T-helper 9 cell (primary cell): Measurements from ENCODE around the gene RNF19B.
A peak's percentile ranks its signal among the peaks of the same experiment; 100 is the strongest.
"Not testable (repeated sequence)": the region's sequence is repeated elsewhere in the genome, so short reads cannot be mapped to it uniquely, and the experiment has no call there.

Source experiments
- DNase-seq: peaks from one replicate; pipeline ENCODE4 v3.0.0-alpha.2; 2020

The RNF19B gene

GRCh38 chr1:32992489-32993323, 28.1 kb upstream of the RNF19B start:
- DNase-seq: peak; percentile 27

GRCh38 chr1:32991819-32992488, 27.3 kb upstream of the RNF19B start:
- no peak for DNase-seq

GRCh38 chr1:32991386-32991785, 26.8 kb upstream of the RNF19B start:
- DNase-seq: no peak

GRCh38 chr1:32990887-32991286, 26.3 kb upstream of the RNF19B start:
- DNase-seq: no peak

GRCh38 chr1:32989160-32990050, 24.8 kb upstream of the RNF19B start:
- peak; percentile 2 for DNase-seq

GRCh38 chr1:32988665-32989064, 24.1 kb upstream of the RNF19B start:
- DNase-seq: no peak

- no peak for DNase-seq
These were observed 20.6 kb upstream of the RNF19B start for GRCh38 chr1:32985226-32985625.

GRCh38 chr1:32984455-32985171, 20.0 kb upstream of the RNF19B start:
- peak; percentile 53 for DNase-seq

- DNase-seq: no peak
These were observed 19.5 kb upstream of the RNF19B start for GRCh38 chr1:32984090-32984454.

- no peak for DNase-seq
These were observed 18.4 kb upstream of the RNF19B start for GRCh38 chr1:32983020-32983419.

GRCh38 chr1:32981003-32981901, 16.6 kb upstream of the RNF19B start:
- peak; percentile 53 for DNase-seq

- DNase-seq: no peak
These were observed 15.5 kb upstream of the RNF19B start for GRCh38 chr1:32980080-32980479.

- DNase-seq: no peak
These were observed 14.2 kb upstream of the RNF19B start for GRCh38 chr1:32978854-32979253.

- DNase-seq: no peak
These were observed 13.0 kb upstream of the RNF19B start for GRCh38 chr1:32977546-32978087.

GRCh38 chr1:32975055-32975454, 10.4 kb upstream of the RNF19B start:
- not testable (repeated sequence) for DNase-seq

GRCh38 chr1:32973458-32973857, 8.8 kb upstream of the RNF19B start:
- DNase-seq: not testable (repeated sequence)

- DNase-seq: no peak
These were observed 8.3 kb upstream of the RNF19B start for GRCh38 chr1:32972814-32973428.

- no peak for DNase-seq
These were observed 7.0 kb upstream of the RNF19B start for GRCh38 chr1:32971576-32971975.

GRCh38 chr1:32971156-32971555, 6.5 kb upstream of the RNF19B start:
- DNase-seq: no peak

- no peak for DNase-seq
These were observed 5.0 kb upstream of the RNF19B start for GRCh38 chr1:32969566-32969965.
